Stimulated activated naive CD8-positive, alpha-beta T cell treated with anti-CD3 and anti-CD28 coated beads, Interleukin-15, Interleukin-2, amounts not matched to agents 100 U/mL and 50 U/mL, for 24 hours (primary cell): ENCODE data around the gene FOXC1.

Source experiments
- ATAC-seq: fragments of 150-1000 bp; cut with Tn5 transposase; one replicate; pipeline ENCODE4 v1.10.0; 2021
- DNase-seq: peaks from one replicate; pipeline ENCODE4 v3.0.0; 2021

Gene FOXC1

GRCh38 chr6:1623769-1624057 is 14.0 kb downstream of the FOXC1 start:
- DNase-seq (no peak), ATAC-seq (no peak)

GRCh38 chr6:1624058-1624850 is 14.5 kb downstream of the FOXC1 start:
- ATAC-seq = peak; percentile 50
- DNase-seq = peak; percentile 39

GRCh38 chr6:1624851-1625781 is 15.4 kb downstream of the FOXC1 start:
- ATAC-seq = no peak
- DNase-seq = no peak

GRCh38 chr6:1625794-1626435 is 16.2 kb downstream of the FOXC1 start:
- DNase-seq = no peak
- ATAC-seq = no peak

GRCh38 chr6:1626481-1626880 is 16.8 kb downstream of the FOXC1 start:
- DNase-seq = no peak
- ATAC-seq = no peak

- DNase-seq = no peak
- no peak for ATAC-seq
Measured at GRCh38 chr6:1627827-1628560, 18.3 kb downstream of the FOXC1 start.

GRCh38 chr6:1629316-1629715 is 19.6 kb downstream of the FOXC1 start:
- DNase-seq (no peak), ATAC-seq (no peak)

- ATAC-seq = no peak
- no peak for DNase-seq
Measured at GRCh38 chr6:1630212-1630770, 20.6 kb downstream of the FOXC1 start.

GRCh38 chr6:1630771-1631217 is 21.1 kb downstream of the FOXC1 start:
- no peak for ATAC-seq
- no peak for DNase-seq

- no peak for ATAC-seq
- DNase-seq = no peak
Measured at GRCh38 chr6:1631251-1631650, 21.5 kb downstream of the FOXC1 start.

- ATAC-seq (no peak), DNase-seq (no peak)
Measured at GRCh38 chr6:1633366-1634021, 23.8 kb downstream of the FOXC1 start.

GRCh38 chr6:1634081-1634480 is 24.4 kb downstream of the FOXC1 start:
- no peak for ATAC-seq
- DNase-seq = no peak

- ATAC-seq = no peak
- DNase-seq = no peak
Measured at GRCh38 chr6:1635305-1636010, 25.7 kb downstream of the FOXC1 start.

- DNase-seq (no peak), ATAC-seq (no peak)
Measured at GRCh38 chr6:1636272-1636825, 26.6 kb downstream of the FOXC1 start.

GRCh38 chr6:1636971-1637871 is 27.5 kb downstream of the FOXC1 start:
- ATAC-seq (no peak), DNase-seq (no peak)

- ATAC-seq (no peak), DNase-seq (no peak)
Measured at GRCh38 chr6:1639430-1639829, 29.7 kb downstream of the FOXC1 start.

- DNase-seq = no peak
- ATAC-seq = no peak
Measured at GRCh38 chr6:1640476-1640875, 30.8 kb downstream of the FOXC1 start.

- DNase-seq = no peak
- ATAC-seq = no peak
Measured at GRCh38 chr6:1641343-1641885, 31.7 kb downstream of the FOXC1 start.

GRCh38 chr6:1643111-1643510 is 33.4 kb downstream of the FOXC1 start:
- ATAC-seq (no peak), DNase-seq (no peak)
